HG02610 (cell line): ENCODE measurements around the gene LMO2.
"Not testable (repeated sequence)": the region's sequence is repeated elsewhere in the genome, so short reads cannot be mapped to it uniquely, and the experiment has no call there.

ENCODE experiments used
- ATAC-seq: cut with Tn5 transposase; IDR thresholded peaks from one replicate; pipeline ENCODE4 v1.9.1; 2021; ENCODE audit warnings: mild to moderate bottlenecking, moderate library complexity; ENCODE audit not compliant: unreplicated experiment

The LMO2 gene

GRCh38 chr11:33891714-33892327, at the start of gene LMO2:
Gene LMO2, minus strand, starts transcription at chr11:33892076. Its CDS starts 22,360 bp downstream, at chr11:33869716.
- ATAC-seq, result no peak

GRCh38 chr11:33940538-33940815, 48.6 kb upstream of the LMO2 start:
- ATAC-seq, result no peak

- no peak for ATAC-seq
These were observed 45.1 kb upstream of the LMO2 start for GRCh38 chr11:33936725-33937604.

- ATAC-seq, result no peak
These were observed 43.9 kb upstream of the LMO2 start for GRCh38 chr11:33935461-33936456.

GRCh38 chr11:33935005-33935404, 43.1 kb upstream of the LMO2 start:
- no peak for ATAC-seq

GRCh38 chr11:33934450-33934849, 42.6 kb upstream of the LMO2 start:
- no peak for ATAC-seq

GRCh38 chr11:33933602-33934001, 41.7 kb upstream of the LMO2 start:
- no peak for ATAC-seq

GRCh38 chr11:33932721-33933120, 40.8 kb upstream of the LMO2 start:
- no peak for ATAC-seq

GRCh38 chr11:33931739-33932366, 40.0 kb upstream of the LMO2 start:
- ATAC-seq, result not testable (repeated sequence)

GRCh38 chr11:33931067-33931466, 39.2 kb upstream of the LMO2 start:
- no peak for ATAC-seq

GRCh38 chr11:33930317-33931021, 38.6 kb upstream of the LMO2 start:
- no peak for ATAC-seq

- ATAC-seq, result no peak
These were observed 36.7 kb upstream of the LMO2 start for GRCh38 chr11:33928564-33928963.

GRCh38 chr11:33926671-33927552, 35.0 kb upstream of the LMO2 start:
- ATAC-seq, result no peak

- ATAC-seq, result no peak
These were observed 32.5 kb upstream of the LMO2 start for GRCh38 chr11:33924341-33924740.

GRCh38 chr11:33923626-33924025, 31.8 kb upstream of the LMO2 start:
- ATAC-seq, result no peak

- ATAC-seq, result peak; percentile 90
These were observed 29.1 kb upstream of the LMO2 start for GRCh38 chr11:33920838-33921613.

- no peak for ATAC-seq
These were observed 27.8 kb upstream of the LMO2 start for GRCh38 chr11:33919645-33920044.

GRCh38 chr11:33917402-33917801, 25.5 kb upstream of the LMO2 start:
- not testable (repeated sequence) for ATAC-seq
